Tibial nerve (tissue), 4 donors: ENCODE data around the gene CEP44.

Source experiments
- CTCF ChIP-seq, 5 experiments: fragments of 200-600 bp in 3 of 5; fragments of 450-650 bp in 2 of 5; sonication (generic) in 3 of 5; IDR thresholded peaks; one replicate each; pipeline ENCODE4 v1.5.1; 2016 to 2019; ENCODE audit warnings: antibody characterized with exemption in 5 of 5, mild to moderate bottlenecking in 3 of 5, moderate library complexity in 2 of 5
- EP300 ChIP-seq, 2 donors: sonication (generic); formaldehyde crosslinking; IDR thresholded peaks; one replicate each; pipeline ENCODE4 v1.6.1; 2017; ENCODE audit warnings: antibody characterized with exemption in 2 of 2, mild to moderate bottlenecking in 1 of 2
- POLR2A ChIP-seq, 2 donors: fragments of 450-650 bp; IDR thresholded peaks; one replicate each; pipeline ENCODE4 v1.6.1; 2017; ENCODE audit warnings: antibody characterized with exemption in 2 of 2, mild to moderate bottlenecking in 2 of 2, moderate library complexity in 2 of 2

GRCh38 chr4:174281901-174282300 is 1.8 kb upstream of the CEP44 start:
- TF ChIP-seq CTCF (IDR thresholded peaks at IDR 0.05) = no peak
- no peak for TF ChIP-seq POLR2A (IDR thresholded peaks at IDR 0.05)
- no peak for TF ChIP-seq EP300 (IDR thresholded peaks at IDR 0.05)
